Upper lobe of left lung (tissue), 4 donors: ENCODE data around the gene ADAMTS2.

ENCODE experiments used
- POLR2A ChIP-seq, 4 donors: fragments of 450-650 bp; IDR thresholded peaks; one replicate each; pipeline ENCODE4 v1.5.1; 2016 to 2017; ENCODE audit warnings: antibody characterized with exemption in 4 of 4, mild to moderate bottlenecking in 2 of 4
- POLR2AphosphoS5 ChIP-seq, 2 donors: sonication (generic); formaldehyde crosslinking; IDR thresholded peaks; one replicate each; pipeline ENCODE4 v1.5.1; 2017; ENCODE audit warnings: antibody characterized with exemption in 2 of 2
- TF ChIP-seq, protein P1 (sequence below), 6 experiments: fragments of 450-650 bp in 4 of 6; fragments of 200-600 bp in 2 of 6; sonication (generic) in 2 of 6; IDR thresholded peaks; one replicate each; pipeline ENCODE4 v1.5.1; 2016 to 2019; ENCODE audit warnings: antibody characterized with exemption in 6 of 6

GRCh38 chr5:179378441-179379271 lies 33.4 kb upstream of the ADAMTS2 start:
- TF ChIP-seq, protein P1, sequence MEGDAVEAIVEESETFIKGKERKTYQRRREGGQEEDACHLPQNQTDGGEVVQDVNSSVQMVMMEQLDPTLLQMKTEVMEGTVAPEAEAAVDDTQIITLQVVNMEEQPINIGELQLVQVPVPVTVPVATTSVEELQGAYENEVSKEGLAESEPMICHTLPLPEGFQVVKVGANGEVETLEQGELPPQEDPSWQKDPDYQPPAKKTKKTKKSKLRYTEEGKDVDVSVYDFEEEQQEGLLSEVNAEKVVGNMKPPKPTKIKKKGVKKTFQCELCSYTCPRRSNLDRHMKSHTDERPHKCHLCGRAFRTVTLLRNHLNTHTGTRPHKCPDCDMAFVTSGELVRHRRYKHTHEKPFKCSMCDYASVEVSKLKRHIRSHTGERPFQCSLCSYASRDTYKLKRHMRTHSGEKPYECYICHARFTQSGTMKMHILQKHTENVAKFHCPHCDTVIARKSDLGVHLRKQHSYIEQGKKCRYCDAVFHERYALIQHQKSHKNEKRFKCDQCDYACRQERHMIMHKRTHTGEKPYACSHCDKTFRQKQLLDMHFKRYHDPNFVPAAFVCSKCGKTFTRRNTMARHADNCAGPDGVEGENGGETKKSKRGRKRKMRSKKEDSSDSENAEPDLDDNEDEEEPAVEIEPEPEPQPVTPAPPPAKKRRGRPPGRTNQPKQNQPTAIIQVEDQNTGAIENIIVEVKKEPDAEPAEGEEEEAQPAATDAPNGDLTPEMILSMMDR (IDR thresholded peaks at IDR 0.05), result no peak
- TF ChIP-seq POLR2A (IDR thresholded peaks at IDR 0.05) (no peak), POLR2AphosphoS5 (IDR thresholded peaks at IDR 0.05) (no peak)
